HCT116 (cell line): Measurements from ENCODE around the gene ARHGEF6. TPM values are rescaled to one million over a fixed set of nuclear protein-coding genes. Genes with fewer than 3 reads are reported as not detected.

Experiments used
- ATAC-seq: fragments of 200-7000 bp; cut with Tn5 transposase; 2 replicates; pipeline ENCODE4 v1.9.1; 2020; ENCODE audit warnings: mild to moderate bottlenecking, moderate library complexity
- BruUV-seq: library from RNA; stranded (reverse); fragments of 400-500 nt; replicated peaks from 2 replicates; lab custom pipeline; 2021; lab: Mats Ljungman, UMichigan
- CTCF ChIA-PET: fragments of 300-600 bp; sonication (Branson Sonifier 250); formaldehyde crosslinking; loops from one replicate; lab custom pipeline; 2021; ENCODE audit warnings: antibody characterized with exemption; lab: Charles Lee
- POLR2A ChIA-PET: fragments of 300-600, 350-600 bp; sonication (Branson Sonifier 250); formaldehyde crosslinking; loops from one replicate; lab custom pipeline; 2021; ENCODE audit warnings: antibody characterized with exemption; lab: Charles Lee
- RAD21 ChIA-PET, 2 experiments: fragments of 300-600 bp; sonication (Branson Sonifier 250); formaldehyde crosslinking; loops; one replicate each; lab custom pipeline; 2023; ENCODE audit warnings: low total read pairs in 2 of 2; ENCODE audit not compliant: uncharacterized antibody in 2 of 2, unreplicated experiment in 2 of 2, low non-redundant PET in 1 of 2; lab: Charles Lee
- DNase-seq: peaks from one replicate; pipeline ENCODE4 v3.0.0-alpha.2; 2010; ENCODE audit warnings: low read depth, low spot score
- H2AFZ ChIP-seq: fragments of 200-600 bp; shearing (Covaris generic), sonication (generic); 2 replicates; pipeline ENCODE4 v1.6.1; 2017; ENCODE audit warnings: low read depth, mixed run types, mixed read lengths, antibody characterized with exemption, low read length; ENCODE audit not compliant: poor library complexity, severe bottlenecking
- H3K27ac ChIP-seq: 2 replicates; pipeline ENCODE4 v1.5.1; 2012; ENCODE audit warnings: low read depth, low read length
- H3K27me3 ChIP-seq: fragments of 200-600 bp; sonication (generic); 2 replicates; pipeline ENCODE4 v1.6.1; 2016; ENCODE audit warnings: mixed run types, low read length, mixed read lengths; ENCODE audit not compliant: insufficient read depth
- H3K36me3 ChIP-seq, 2 experiments: fragments of 200-500 bp in 1 of 2; fragments of 200-600 bp in 1 of 2; sonication (Bioruptor generic) in 1 of 2; sonication (generic) in 1 of 2; 2 replicates each; pipeline versions ENCODE4 v1.5.1 to v1.6.1; 2014 to 2016; ENCODE audit warnings: low read length in 2 of 2, inconsistent platforms in 1 of 2, mixed read lengths in 1 of 2, mixed run types in 1 of 2; ENCODE audit not compliant: insufficient read depth in 2 of 2, control insufficient read depth in 1 of 2
- H3K4me1 ChIP-seq, 2 experiments: fragments of 200-600 bp in 1 of 2; sonication (generic) in 1 of 2; 2 replicates each; pipeline versions ENCODE4 v1.5.1 to v1.6.1; 2012 to 2017; ENCODE audit warnings: low read length in 2 of 2, inconsistent platforms in 1 of 2, mild to moderate bottlenecking in 1 of 2, mixed read lengths in 1 of 2, mixed run types in 1 of 2, moderate library complexity in 1 of 2; ENCODE audit not compliant: insufficient read depth in 2 of 2, control insufficient read depth in 1 of 2
- H3K4me2 ChIP-seq: fragments of 200-600 bp; sonication (generic); 2 replicates; pipeline ENCODE4 v1.6.1; 2017; ENCODE audit warnings: mixed run types, low read length, mixed read lengths
- H3K4me3 ChIP-seq, 2 experiments: fragments of 200-600 bp in 1 of 2; sonication (generic) in 1 of 2; replicated peaks in 1 of 2; 2 replicates each; pipeline ENCODE4 v1.5.1; 2011 to 2016; ENCODE audit warnings: low read length in 2 of 2, control low read depth in 1 of 2, low read depth in 1 of 2, mild to moderate bottlenecking in 1 of 2, mixed read lengths in 1 of 2, mixed run types in 1 of 2
- H3K79me2 ChIP-seq: fragments of 200-600 bp; sonication (generic); 2 replicates; pipeline ENCODE4 v1.6.1; 2017; ENCODE audit warnings: mild to moderate bottlenecking, mixed run types, low read length, moderate library complexity, mixed read lengths; ENCODE audit not compliant: insufficient read depth
- H3K9ac ChIP-seq: fragments of 200-600 bp; sonication (generic); 2 replicates; pipeline ENCODE4 v1.6.1; 2016; ENCODE audit warnings: low read length, mixed read lengths
- H3K9me2 ChIP-seq: fragments of 200-600 bp; sonication (generic), shearing (Covaris generic); 2 replicates; pipeline ENCODE4 v1.6.1; 2017; ENCODE audit warnings: mixed run types, mild to moderate bottlenecking, moderate library complexity; ENCODE audit not compliant: insufficient read depth
- H3K9me3 ChIP-seq, 2 experiments: fragments of 200-500 bp in 1 of 2; fragments of 200-600 bp in 1 of 2; sonication (Bioruptor generic) in 1 of 2; sonication (generic) in 1 of 2; 2 replicates each; pipeline ENCODE4 v1.6.1; 2014 to 2017; ENCODE audit warnings: low read length in 2 of 2, mixed read lengths in 2 of 2, inconsistent platforms in 1 of 2, low read depth in 1 of 2, mild to moderate bottlenecking in 1 of 2, mixed run types in 1 of 2, moderate library complexity in 1 of 2; ENCODE audit not compliant: control insufficient read depth in 1 of 2, insufficient read depth in 1 of 2
- H4K20me1 ChIP-seq: fragments of 200-600 bp; sonication (generic), shearing (Covaris generic); 2 replicates; pipeline ENCODE4 v1.6.1; 2017; ENCODE audit warnings: mixed run types, mild to moderate bottlenecking, moderate library complexity; ENCODE audit not compliant: insufficient read depth
- ATF3 ChIP-seq: IDR thresholded peaks from 2 replicates; pipeline ENCODE4 v1.6.1; 2012
- CBX3 ChIP-seq: IDR thresholded peaks from 2 replicates; pipeline ENCODE4 v1.6.1; 2012; ENCODE audit warnings: low read depth
- CEBPB ChIP-seq: IDR thresholded peaks from 2 replicates; pipeline ENCODE4 v1.6.1; 2012; ENCODE audit warnings: low read depth
- CTCF ChIP-seq, 3 experiments: fragments of 200-600 bp in 1 of 3; sonication (generic) in 1 of 3; IDR thresholded peaks in 2 of 3; conservative IDR thresholded peaks in 1 of 3; 2 replicates each; pipeline ENCODE4 v1.5.1; 2012 to 2017; ENCODE audit warnings: low read depth in 2 of 3, low read length in 2 of 3, antibody characterized with exemption in 1 of 3, borderline replicate concordance in 1 of 3, control low read depth in 1 of 3, mild to moderate bottlenecking in 1 of 3, mixed read lengths in 1 of 3, mixed run types in 1 of 3, moderate library complexity in 1 of 3; ENCODE audit not compliant: insufficient read depth in 1 of 3
- EGR1 ChIP-seq: IDR thresholded peaks from 2 replicates; pipeline ENCODE4 v1.6.1; 2012; ENCODE audit warnings: low read depth
- ELF1 ChIP-seq: IDR thresholded peaks from 2 replicates; pipeline ENCODE4 v1.6.1; 2012; ENCODE audit warnings: low read depth, borderline replicate concordance
- EZH2 ChIP-seq: fragments of 200-600 bp; sonication (generic); IDR thresholded peaks from 2 replicates; pipeline ENCODE4 v1.6.1; 2017; ENCODE audit warnings: antibody characterized with exemption, mixed run types
- EZH2phosphoT487 ChIP-seq: fragments of 200-600 bp; IDR thresholded peaks from 2 replicates; pipeline ENCODE4 v1.6.1; 2018; ENCODE audit warnings: antibody characterized with exemption, borderline replicate concordance
- MAX ChIP-seq: IDR thresholded peaks from 2 replicates; pipeline ENCODE4 v1.6.1; 2012
- RAD21 ChIP-seq: IDR thresholded peaks from 2 replicates; pipeline ENCODE4 v1.6.1; 2012; ENCODE audit warnings: low read depth, mild to moderate bottlenecking
- TCF7L2 ChIP-seq: IDR thresholded peaks from 2 replicates; pipeline ENCODE4 v1.7.0; 2011; ENCODE audit warnings: borderline replicate concordance, inconsistent platforms; ENCODE audit not compliant: insufficient read depth, insufficient read length; ENCODE audit errors: extremely low read depth
- ZBTB33 ChIP-seq: IDR thresholded peaks from 2 replicates; pipeline ENCODE4 v1.6.1; 2011; ENCODE audit warnings: mild to moderate bottlenecking, low read length, moderate library complexity; ENCODE audit not compliant: insufficient replicate concordance; ENCODE audit errors: extremely low read depth
- ZNF274 ChIP-seq: fragments of 200-500 bp; sonication (Bioruptor generic); IDR thresholded peaks from 2 replicates; pipeline ENCODE4 v1.6.1; 2014; ENCODE audit warnings: mild to moderate bottlenecking, low read depth, low read length, inconsistent platforms
- intact Hi-C: fragments of 100-400 bp; cut with micrococcal nuclease; formaldehyde crosslinking; loops from 2 replicates; pipeline ENCODE4 v1.10.0; 2022
- total RNA-seq: library from RNA; stranded (reverse); gene quantifications from one replicate; pipeline ENCODE4 v1.2.1, GENCODE V29; 2021; ENCODE audit not compliant: unreplicated experiment

The ARHGEF6 gene
- total RNA-seq, 1 experiment from 2014 or later: 1.9 TPM

GRCh38 chrX:136823175-136823574 is 42.4 kb upstream of the ARHGEF6 start:
- DNase-seq: no peak
- no peaks in the 10 kb centered on the region for H3K79me2 ChIP-seq
- RAD21 ChIA-PET: no interaction called here
- H3K27me3 ChIP-seq: no peaks in the 10 kb centered on the region
- CTCF ChIA-PET: no interaction called here
- H3K4me1 ChIP-seq: 0 out of 4 replicates have a peak, but pooled peaks cover 0 to 3% of the 10 kb centered on the region in 2 experiments
- no TSS peak for BruUV-seq
- no peak overlapping the region for H2AFZ ChIP-seq
- no peaks in the 10 kb centered on the region for H3K36me3 ChIP-seq
- H3K4me2 ChIP-seq: no peak overlapping the region
- no peaks in the 10 kb centered on the region for H3K9me3 ChIP-seq
- no peak overlapping the region for H3K9ac ChIP-seq
- intact Hi-C loops: no loop called here
- no peak overlapping the region for H3K4me3 ChIP-seq
- POLR2A ChIA-PET: no interaction called here
- TF ChIP-seq EGR1: no peak
- no peak for TF ChIP-seq CBX3
- no peak for TF ChIP-seq ELF1
- TF ChIP-seq EZH2phosphoT487: no peak
- TF ChIP-seq CEBPB: no peak
- TF ChIP-seq RAD21: no peak
- TF ChIP-seq ZNF274: no peak
- TF ChIP-seq, all 23 proteins: peak for 0
- Histone ChIP-seq H3K27ac (no peak overlapping the region), H3K9me2 (no peaks in the 10 kb centered on the region), H4K20me1 (no peaks in the 10 kb centered on the region)
- ATAC-seq: no peak

GRCh38 chrX:136822337-136823095 is 41.8 kb upstream of the ARHGEF6 start:
- no peak overlapping the region for H3K4me3 ChIP-seq
- ATAC-seq (no peak), DNase-seq (no peak)
- intact Hi-C loops: no loop called here
- RAD21 ChIA-PET: no interaction called here
- no TSS peak for BruUV-seq
- no peaks in the 10 kb centered on the region for H3K36me3 ChIP-seq
- no peaks in the 10 kb centered on the region for H3K9me3 ChIP-seq
- no peak overlapping the region for H3K4me2 ChIP-seq
- H3K27me3 ChIP-seq: no peaks in the 10 kb centered on the region
- no peaks in the 10 kb centered on the region for H3K79me2 ChIP-seq
- no peak overlapping the region for H2AFZ ChIP-seq
- no peak overlapping the region for H3K27ac ChIP-seq
- no peak overlapping the region for H3K9ac ChIP-seq
- no peaks in the 10 kb centered on the region for H4K20me1 ChIP-seq
- CTCF ChIA-PET: no interaction called here
- POLR2A ChIA-PET: no interaction called here
- H3K9me2 ChIP-seq: no peaks in the 10 kb centered on the region
- 0 out of 4 replicates have a peak, but pooled peaks cover 0 to 3% of the 10 kb centered on the region in 2 experiments for H3K4me1 ChIP-seq
- TF ChIP-seq ELF1 (no peak), MAX (no peak), CTCF (IDR thresholded peaks at IDR 0.05 in 2 of 3, conservative IDR thresholded peaks at IDR 0.05 in 1 of 3; ENCODE audit: borderline replicate concordance in 1 of 3, insufficient read depth in 1 of 3, low read depth in 2 of 3, low read length in 2 of 3) (no peak), ATF3 (no peak), ZNF274 (no peak), EGR1 (no peak), TCF7L2 (no peak), EZH2 (no peak), CBX3 (no peak), RAD21 (no peak), ZBTB33 (no peak), EZH2phosphoT487 (no peak)
